ENCODE data around the gene ULK4.

DNA sequence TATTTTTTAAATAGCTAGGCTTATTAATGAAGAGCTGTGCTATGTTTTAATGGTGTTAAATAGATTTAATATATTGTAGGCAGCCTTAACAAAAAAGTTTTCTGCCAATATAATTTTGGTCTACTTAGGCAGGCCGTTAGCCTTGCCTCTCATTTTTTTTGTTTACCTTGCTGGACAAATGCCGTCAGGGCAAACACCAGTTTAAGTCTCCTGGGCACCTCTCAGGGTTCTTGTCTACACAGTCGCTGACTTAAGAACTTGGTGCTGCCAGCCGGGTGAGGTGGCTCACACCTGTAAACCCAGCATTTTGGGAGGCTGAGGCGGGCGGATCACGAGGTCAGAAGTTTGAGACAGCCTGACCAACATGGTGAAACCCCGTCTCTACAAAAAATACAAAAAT lies 153.3 kb downstream of the ULK4 start:
- TF ChIP-seq, protein P1, sequence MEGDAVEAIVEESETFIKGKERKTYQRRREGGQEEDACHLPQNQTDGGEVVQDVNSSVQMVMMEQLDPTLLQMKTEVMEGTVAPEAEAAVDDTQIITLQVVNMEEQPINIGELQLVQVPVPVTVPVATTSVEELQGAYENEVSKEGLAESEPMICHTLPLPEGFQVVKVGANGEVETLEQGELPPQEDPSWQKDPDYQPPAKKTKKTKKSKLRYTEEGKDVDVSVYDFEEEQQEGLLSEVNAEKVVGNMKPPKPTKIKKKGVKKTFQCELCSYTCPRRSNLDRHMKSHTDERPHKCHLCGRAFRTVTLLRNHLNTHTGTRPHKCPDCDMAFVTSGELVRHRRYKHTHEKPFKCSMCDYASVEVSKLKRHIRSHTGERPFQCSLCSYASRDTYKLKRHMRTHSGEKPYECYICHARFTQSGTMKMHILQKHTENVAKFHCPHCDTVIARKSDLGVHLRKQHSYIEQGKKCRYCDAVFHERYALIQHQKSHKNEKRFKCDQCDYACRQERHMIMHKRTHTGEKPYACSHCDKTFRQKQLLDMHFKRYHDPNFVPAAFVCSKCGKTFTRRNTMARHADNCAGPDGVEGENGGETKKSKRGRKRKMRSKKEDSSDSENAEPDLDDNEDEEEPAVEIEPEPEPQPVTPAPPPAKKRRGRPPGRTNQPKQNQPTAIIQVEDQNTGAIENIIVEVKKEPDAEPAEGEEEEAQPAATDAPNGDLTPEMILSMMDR (IDR thresholded peaks at IDR 0.05; ENCODE audit: poor library complexity, severe bottlenecking) = no peak
- TF ChIP-seq POLR2AphosphoS5 (IDR thresholded peaks at IDR 0.05) = no peak
- no peak for TF ChIP-seq RAD21 (conservative IDR thresholded peaks at IDR 0.05)
- no peak for TF ChIP-seq TAF1 (IDR thresholded peaks at IDR 0.05; ENCODE audit: low read depth)
- TF ChIP-seq EP300 (conservative IDR thresholded peaks at IDR 0.05; ENCODE audit: poor library complexity, severe bottlenecking) = no peak
- no peak for TF ChIP-seq EZH2 (IDR thresholded peaks at IDR 0.05; ENCODE audit: borderline replicate concordance, insufficient read depth, low read length, poor library complexity, severe bottlenecking)
- TF ChIP-seq REST (IDR thresholded peaks at IDR 0.05; ENCODE audit: borderline replicate concordance) = no peak
- TF ChIP-seq SMC3 (conservative IDR thresholded peaks at IDR 0.05; ENCODE audit: poor library complexity) = no peak
- no peak for TF ChIP-seq MXI1 (conservative IDR thresholded peaks at IDR 0.05; ENCODE audit: poor library complexity, severe bottlenecking)

Data from neural cell (in vitro differentiated cells).